ENCODE data around the gene GNL3. TPM values are rescaled to one million over a fixed set of nuclear protein-coding genes. Genes with fewer than 3 reads are reported as not detected.

Gene GNL3
- total RNA-seq, 2 donors from 2014 or later, result 38.2 to 136 TPM

DNA sequence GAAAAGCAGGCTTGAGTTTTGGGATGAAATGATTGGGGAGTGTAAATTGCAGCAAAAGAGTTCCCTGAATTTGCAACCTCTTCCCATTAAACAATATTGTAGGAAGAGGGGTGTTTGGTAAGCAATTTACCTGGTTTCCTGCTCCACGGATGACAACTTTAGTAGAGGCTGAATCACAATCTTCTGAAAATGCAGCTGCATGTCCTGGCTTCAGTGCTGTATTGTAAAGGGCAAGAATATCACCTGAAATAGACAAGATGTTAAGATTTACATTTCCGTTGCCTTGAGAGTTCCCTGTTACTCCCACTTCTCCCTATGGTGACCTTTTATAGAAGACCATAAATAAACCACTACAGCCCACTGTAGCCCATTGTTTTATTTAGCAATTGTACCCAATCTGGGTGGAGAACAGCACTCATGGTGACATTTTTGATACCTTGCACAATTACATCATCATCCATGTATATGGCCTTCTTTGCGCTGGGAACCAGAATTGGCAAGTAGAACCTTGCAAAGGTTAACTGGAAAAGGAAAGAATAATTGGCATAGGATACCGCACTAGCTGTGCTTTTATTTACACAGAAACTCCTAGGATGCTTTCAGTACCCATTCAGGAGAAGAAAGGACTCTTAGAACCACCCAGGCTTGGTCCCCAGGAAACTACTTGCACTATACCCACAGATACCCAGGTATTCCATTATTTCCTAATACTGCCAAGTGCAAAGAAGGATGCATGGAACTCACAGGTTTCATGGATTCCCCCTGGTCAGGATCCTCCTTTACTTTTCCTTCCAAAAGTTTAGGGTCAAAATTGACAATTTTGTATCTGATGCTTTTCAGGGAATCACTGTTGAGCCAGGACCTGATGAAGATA lies 10.2 kb downstream of the GNL3 start:
- TF ChIP-seq, protein P1, sequence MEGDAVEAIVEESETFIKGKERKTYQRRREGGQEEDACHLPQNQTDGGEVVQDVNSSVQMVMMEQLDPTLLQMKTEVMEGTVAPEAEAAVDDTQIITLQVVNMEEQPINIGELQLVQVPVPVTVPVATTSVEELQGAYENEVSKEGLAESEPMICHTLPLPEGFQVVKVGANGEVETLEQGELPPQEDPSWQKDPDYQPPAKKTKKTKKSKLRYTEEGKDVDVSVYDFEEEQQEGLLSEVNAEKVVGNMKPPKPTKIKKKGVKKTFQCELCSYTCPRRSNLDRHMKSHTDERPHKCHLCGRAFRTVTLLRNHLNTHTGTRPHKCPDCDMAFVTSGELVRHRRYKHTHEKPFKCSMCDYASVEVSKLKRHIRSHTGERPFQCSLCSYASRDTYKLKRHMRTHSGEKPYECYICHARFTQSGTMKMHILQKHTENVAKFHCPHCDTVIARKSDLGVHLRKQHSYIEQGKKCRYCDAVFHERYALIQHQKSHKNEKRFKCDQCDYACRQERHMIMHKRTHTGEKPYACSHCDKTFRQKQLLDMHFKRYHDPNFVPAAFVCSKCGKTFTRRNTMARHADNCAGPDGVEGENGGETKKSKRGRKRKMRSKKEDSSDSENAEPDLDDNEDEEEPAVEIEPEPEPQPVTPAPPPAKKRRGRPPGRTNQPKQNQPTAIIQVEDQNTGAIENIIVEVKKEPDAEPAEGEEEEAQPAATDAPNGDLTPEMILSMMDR (IDR thresholded peaks at IDR 0.05), result no peak
- DNase-seq (ENCODE audit: low spot score), result no peak
- H3K9me3 ChIP-seq, result no peaks in the 10 kb centered on the region
- peaks cover 61% of the 10 kb centered on the region for H3K36me3 ChIP-seq
- H3K27ac ChIP-seq, result no peak overlapping the region
- H3K4me3 ChIP-seq, result no peak overlapping the region
- ATAC-seq (ENCODE audit: insufficient number of reproducible peaks, low FRiP score, low read depth), result no peak
- H3K4me1 ChIP-seq (ENCODE audit: control insufficient read depth in 1 of 2, low read depth in 2 of 2), result no peaks in the 10 kb centered on the region
- H3K27me3 ChIP-seq (replicated peaks; ENCODE audit: insufficient read depth), result no peaks in the 10 kb centered on the region

DNA sequence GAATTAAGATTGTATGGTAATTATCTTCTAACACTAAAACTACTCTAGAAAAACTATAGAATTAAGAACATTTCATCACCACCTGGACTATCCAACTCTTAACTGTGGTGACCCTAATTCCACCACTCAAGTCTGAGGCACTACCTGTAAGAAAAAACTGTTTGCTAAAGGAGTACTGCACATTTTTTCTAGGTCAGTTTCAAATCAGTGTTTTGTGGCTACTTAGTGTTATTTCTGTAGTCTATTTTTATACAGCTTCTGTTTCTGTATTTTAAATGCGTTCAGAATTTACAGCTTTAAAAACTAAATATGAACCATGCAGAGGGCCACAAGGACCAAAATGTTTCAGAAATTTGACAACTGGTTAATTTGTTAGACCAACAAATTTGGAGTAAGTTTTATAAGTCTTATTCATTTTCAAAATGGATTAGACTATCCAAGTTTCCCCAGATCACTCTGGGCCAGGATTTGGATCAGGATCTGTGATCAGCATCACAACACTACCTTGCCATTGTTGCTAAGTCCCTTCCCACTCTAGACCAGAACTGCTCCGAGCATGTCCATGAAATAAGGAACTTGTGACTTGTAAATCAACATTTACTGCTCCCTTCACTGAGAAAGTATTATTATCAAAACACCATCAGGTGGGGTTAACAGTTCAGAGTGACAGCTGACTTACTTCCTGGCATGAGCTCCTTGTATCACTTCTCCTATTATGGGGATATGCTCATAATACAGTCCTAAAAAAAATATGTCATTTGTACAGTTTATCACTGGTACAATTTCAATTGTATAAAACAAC lies 11.2 kb downstream of the GNL3 start:
- Histone ChIP-seq H3K27me3 (replicated peaks; ENCODE audit: insufficient read depth) (no peaks in the 10 kb centered on the region), H3K4me1 (ENCODE audit: control insufficient read depth in 1 of 2, low read depth in 2 of 2) (peaks cover 0 to 4% of the 10 kb centered on the region in 2 donors), H3K27ac (no peak overlapping the region), H3K9me3 (no peaks in the 10 kb centered on the region), H3K4me3 (no peak overlapping the region), H3K36me3 (peaks cover 53% of the 10 kb centered on the region)
- DNase-seq (ENCODE audit: low spot score) (no peak), ATAC-seq (ENCODE audit: insufficient number of reproducible peaks, low FRiP score, low read depth) (no peak)
- TF ChIP-seq, protein P1 (IDR thresholded peaks at IDR 0.05), result no peak

DNA sequence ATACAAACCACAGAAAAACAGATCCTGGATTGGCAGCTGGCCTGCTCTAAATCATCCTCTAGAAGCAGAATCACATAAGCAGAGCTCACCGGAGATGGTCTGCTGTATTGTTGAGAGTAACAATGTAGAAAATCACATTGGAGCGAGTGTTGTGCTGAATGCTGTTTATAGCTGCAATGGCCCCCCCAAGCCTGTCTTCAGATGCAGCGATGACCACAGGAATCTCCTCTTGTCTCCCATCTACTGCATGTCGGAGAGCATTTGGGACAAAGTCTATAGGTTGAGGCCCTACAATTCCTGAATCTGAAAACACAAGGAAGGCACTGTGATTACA lies 11.8 kb downstream of the GNL3 start:
- H3K9me3 ChIP-seq, result no peaks in the 10 kb centered on the region
- no peaks in the 10 kb centered on the region for H3K27me3 ChIP-seq (replicated peaks; ENCODE audit: insufficient read depth)
- peaks cover 0 to 7% of the 10 kb centered on the region in 2 donors for H3K4me1 ChIP-seq (ENCODE audit: control insufficient read depth in 1 of 2, low read depth in 2 of 2)
- ATAC-seq (ENCODE audit: insufficient number of reproducible peaks, low FRiP score, low read depth), result no peak
- TF ChIP-seq, protein P1 (IDR thresholded peaks at IDR 0.05), result no peak
- H3K27ac ChIP-seq, result no peak overlapping the region
- peaks cover 48% of the 10 kb centered on the region for H3K36me3 ChIP-seq
- no peak for DNase-seq (ENCODE audit: low spot score)
- H3K4me3 ChIP-seq, result no peak overlapping the region

DNA sequence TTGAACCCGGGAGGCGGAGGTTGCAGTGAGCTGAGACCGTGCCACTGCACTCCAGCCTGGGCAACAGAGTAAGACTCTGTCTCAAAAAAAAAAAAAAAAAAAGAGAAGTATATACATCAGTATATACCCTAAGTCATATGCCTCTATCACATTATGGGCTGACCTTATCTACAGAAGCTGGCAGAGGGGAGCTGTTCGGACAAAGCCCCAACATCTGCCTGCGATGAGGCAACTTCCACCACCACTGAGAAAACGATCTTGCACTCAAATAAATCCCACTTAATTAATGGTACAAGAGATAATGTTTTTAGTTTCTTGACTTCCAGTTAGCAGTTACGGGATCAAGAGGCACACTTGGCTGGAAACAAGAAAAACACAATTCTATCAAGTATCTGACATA lies 17.5 kb downstream of the GNL3 start:
- peaks cover 15 to 47% of the 10 kb centered on the region in 2 donors for H3K4me1 ChIP-seq (ENCODE audit: control insufficient read depth in 1 of 2, low read depth in 2 of 2)
- H3K27me3 ChIP-seq (replicated peaks; ENCODE audit: insufficient read depth), result no peaks in the 10 kb centered on the region
- TF ChIP-seq, protein P1 (IDR thresholded peaks at IDR 0.05), result no peak
- H3K36me3 ChIP-seq, result no peaks in the 10 kb centered on the region
- no peak overlapping the region for H3K4me3 ChIP-seq
- ATAC-seq (ENCODE audit: insufficient number of reproducible peaks, low FRiP score, low read depth) (no peak), DNase-seq (ENCODE audit: low spot score) (no peak)
- H3K9me3 ChIP-seq, result no peaks in the 10 kb centered on the region
- H3K27ac ChIP-seq, result no peak overlapping the region

Measured in thoracic aorta (tissue), 2 donors.